Activated CD4-positive, alpha-beta T cell treated with anti-CD3 and anti-CD28 coated beads, Interleukin-2, amount 50 U/mL, for 16 hours (primary cell): ENCODE data around the gene NKD2.
"Not testable (repeated sequence)": the region's sequence is repeated elsewhere in the genome, so short reads cannot be mapped to it uniquely, and the experiment has no call there.

ENCODE experiments used
- DNase-seq: peaks from one replicate; pipeline ENCODE4 v3.0.0-alpha.2; 2020

The NKD2 gene

DNA sequence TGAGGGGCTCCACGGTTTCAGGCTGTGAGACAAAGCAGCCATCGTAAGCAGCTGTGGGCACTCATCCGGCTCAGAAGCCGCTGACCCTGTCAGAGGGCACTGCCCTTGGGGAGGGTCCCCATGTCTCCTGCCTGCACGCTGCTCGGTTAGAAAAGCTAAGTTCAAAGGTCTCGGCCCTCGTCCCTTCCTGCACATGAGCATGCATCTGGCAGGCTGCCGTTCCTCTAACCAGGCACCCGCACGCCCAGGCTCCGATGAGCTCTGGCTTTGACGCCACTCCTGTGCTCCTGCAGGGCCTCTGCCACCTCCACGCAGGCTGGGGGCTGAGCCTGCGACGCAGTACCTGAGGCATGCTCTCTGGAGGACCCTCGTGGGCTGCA is 51.3 kb downstream of the NKD2 start:
- DNase-seq, result no peak

DNA sequence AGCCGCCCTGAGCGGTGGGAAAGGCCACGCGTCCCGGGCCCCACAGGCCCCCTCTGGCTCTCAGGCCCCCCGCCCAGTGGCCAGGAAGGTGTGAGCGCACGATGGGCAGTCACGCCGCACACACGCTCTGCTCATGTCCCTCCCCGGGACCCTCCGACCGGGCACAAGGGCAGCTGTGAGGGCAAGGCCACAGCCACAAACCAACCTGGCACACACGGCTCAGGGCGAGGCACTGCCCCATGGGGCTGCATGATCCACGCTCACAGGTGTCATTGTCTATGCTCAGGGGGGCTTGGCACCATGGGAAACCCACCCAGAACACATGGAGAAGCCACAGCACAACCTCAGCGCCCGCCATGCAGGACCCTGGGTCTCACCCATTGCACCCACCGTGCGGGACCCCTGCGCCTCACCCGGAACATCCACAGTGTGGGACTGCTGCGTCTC is 52.0 kb downstream of the NKD2 start:
- DNase-seq, result no peak

DNA sequence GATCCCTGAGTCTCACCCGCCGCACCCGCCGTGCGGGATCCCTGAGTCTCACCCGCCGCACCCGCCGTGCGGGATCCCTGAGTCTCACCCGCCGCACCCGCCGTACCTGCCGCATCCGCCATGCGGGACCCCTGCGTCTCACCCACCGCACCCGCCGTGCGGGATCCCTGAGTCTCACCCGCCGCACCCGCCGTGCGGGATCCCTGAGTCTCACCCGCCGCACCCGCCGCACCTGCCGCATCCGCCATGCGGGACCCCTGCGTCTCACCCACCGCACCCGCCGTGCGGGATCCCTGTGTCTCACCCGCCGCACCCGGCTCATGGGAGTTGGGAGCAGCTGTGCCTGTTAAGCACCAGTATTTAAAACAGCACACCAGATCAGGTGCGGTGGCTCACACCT is 52.7 kb downstream of the NKD2 start:
- not testable (repeated sequence) for DNase-seq

DNA sequence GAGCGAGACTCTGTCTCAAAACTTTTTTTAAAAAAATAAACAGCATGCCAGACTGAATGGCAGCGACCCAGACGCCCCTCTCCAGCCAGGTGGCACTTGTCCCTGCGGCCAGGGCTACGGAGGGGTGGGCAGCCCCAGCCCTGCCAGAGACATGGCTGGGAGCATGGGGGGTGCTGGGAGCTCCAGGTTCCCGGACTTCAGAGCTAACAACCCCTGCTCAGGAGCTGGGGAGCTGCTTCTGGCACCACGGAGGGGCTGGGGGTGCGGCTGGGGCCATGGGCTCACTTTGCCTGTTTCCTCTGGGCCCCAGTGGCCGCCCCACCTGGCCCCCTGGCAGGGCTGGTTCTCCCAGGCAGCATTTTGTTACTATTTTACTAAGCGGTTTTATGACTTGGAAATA is 53.3 kb downstream of the NKD2 start:
- DNase-seq, result no peak

DNA sequence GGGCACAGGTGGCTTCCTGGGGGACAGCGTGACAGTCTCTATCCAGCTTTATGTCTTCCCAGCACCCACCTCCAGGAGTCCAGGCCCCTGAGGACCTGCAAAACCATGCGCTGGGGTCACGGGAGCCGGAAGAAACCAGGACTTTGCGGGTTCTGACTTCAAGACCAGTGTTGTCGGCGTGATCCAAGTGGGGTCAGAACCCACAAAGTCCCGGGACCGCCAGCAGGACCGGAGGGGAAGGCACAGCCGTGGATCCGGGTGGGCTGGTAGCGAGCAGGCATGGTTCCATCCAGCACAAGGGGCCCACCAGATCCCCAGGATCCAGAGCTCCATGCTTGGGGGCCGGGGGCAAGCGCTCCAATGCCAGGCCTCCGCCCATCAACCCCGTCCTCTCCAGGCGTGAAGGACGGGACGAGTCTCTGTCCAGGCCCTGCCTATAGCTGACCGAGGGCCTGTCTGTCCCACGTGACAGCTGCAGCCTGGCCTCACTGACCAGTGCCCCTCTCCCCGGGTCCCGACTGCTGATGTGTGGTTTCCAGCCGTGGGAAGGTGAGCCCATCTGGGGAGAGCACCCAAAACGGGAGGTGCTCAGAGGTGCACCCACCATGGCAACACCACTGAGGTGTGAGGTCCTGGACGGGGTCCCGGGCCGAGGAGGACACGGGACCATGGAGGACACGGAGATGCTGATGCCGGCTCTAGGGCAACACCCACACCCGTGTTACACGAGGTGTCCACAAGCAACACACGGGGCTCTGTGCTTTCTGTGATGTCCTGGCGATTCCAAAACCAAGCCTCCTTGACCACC is 54.4 kb downstream of the NKD2 start:
- no peak for DNase-seq

DNA sequence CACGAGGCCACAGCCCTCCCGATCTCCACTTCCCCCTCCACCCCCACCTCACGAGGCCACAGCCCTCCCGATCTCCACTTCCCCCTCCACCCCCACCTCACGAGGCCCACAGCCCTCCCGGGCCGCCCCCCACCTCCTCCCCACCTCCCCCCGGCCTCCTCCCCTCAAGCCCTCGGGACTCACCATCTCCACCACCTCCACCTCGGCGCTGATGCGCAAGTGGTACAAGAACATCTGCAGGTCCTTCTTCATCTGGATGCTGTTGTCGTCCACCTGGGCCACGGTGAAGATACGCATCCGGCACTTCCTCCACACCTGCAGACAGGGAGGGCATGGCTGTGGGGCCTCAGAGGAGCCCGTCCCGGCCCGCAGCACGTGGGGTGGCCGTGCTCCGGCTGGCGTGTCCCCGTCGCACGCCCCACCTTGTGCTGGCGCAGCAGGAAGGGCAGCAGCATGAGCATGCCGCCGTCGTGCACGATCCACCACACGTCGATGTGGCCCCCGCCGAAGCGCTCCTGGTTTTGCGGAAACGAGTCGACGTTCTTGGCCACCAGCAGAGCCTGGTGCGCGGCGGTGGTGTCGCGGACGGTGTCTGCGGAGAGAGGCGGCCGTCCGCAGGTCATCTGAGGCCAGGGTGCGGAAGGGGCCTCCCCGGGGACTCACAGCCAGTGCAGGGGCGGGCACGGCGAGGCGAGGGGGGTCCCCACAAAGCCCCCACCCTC is 55.2 kb downstream of the NKD2 start:
- no peak for DNase-seq

DNA sequence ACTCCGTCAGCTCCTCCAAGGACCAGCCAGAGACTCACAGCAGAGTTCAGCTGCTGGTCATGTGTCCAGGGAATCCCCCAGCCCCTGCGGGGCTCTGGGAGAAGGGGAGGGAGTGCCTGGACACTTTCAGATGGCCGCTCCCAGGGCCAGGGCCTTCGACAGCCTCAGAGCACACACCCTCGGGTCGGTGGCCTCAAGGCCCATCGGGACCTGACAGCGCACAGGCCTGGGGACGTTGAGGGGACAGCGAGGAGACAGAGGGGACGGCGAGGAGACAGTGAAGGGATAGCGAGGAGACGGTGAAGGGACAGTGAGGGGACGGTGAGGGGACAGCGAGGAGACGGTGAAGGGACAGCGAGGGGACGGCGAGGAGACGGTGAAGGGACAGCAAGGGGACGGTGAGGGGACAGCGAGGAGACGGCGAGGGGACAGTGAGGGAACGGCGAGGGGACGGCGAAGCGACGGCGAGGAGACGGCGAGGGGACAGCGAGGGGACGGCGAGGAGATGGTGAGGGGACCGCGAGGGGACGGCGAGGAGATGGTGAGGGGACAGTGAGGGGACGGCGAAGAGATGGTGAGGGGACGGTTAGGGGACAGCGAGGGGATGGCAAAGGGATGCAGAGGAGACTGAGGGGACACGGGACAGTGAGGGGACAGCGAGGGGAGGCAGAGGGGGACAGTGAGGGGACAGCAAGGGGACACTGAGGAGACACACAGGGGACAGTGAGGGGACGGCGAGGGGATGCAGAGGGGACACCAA is 56.0 kb downstream of the NKD2 start:
- DNase-seq, result no peak

DNA sequence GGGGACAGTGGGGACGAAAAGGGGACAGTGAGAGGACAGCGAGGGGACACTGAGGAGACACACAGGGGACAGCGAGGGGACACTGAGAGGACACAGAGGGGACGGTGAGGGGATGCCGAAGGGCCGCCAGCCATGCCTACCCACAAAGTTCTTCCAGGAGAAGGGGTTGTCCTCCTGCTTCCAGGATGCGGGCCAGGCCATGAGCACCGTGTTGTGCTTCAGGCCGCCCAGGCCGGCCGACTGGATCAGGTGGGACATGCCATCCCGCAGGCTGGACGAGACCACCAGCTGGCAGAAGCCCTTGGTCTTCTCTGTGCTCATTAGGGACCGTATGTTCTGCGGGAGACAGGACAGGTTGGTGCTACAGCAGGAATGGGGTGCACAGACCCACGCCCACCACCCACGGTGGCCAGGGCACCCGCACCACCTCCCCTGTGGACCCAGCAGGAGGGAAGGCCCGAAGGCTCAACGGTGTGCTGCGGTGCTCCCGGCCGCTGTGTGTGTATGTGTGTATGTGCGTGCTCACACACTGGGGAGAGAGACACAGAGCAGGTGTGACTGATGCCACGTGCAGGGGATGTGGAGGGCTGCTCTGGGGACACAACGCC is 56.6 kb downstream of the NKD2 start:
- no peak for DNase-seq

DNA sequence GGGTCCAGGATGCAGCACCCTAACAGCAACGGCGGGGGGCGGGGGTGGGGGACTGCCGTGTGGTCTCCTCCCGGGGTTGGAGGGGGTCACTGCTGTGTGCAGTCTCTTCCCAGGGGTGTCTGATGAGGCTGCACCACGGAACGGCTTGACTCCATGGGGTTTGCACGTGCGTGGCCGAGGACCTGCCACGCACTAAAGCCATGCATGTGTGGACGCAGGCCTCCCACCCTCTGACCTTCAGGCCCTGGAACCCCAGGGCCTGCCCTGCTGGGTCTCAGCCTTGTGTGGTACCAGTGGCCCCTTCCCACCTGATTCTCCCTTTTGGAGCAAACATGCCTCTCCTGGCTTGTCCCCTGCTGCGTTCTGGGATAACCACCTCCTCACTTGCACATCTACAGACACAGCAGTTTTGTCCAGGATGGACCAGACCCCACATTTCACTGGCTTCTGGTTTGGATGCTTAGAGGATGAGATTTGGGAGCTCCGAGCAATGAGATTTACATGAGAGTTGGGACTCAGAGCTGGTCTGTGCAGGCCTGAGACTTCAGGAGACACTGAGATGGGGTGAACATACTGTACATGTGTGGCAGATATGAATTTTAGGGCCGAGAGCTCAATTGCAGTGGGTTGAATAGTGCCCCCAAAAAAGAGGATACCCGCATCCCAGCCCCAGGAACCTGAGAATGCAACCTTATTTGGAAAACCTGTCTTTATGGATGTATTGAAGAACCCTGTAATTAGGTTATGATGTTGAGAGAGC is 57.5 kb downstream of the NKD2 start:
- no peak for DNase-seq

DNA sequence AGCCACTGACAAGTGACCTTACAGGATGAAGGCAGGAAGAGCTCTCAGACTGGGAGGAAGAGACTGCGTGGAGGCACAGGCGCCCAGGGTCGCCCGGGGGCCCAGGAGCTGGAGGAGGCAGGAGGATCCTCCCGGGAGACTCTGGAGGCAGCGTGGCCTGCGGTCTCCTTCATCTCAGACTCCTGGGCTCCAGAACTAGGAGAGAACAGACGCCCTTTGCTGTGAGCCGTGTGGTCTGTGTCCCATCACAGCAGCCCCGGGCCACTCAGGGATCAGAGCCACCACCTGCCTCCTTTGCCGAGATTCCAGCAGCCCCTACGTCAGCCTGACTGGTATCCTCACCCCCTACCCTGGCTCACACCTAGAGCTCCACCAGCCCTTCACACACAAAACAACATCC is 58.1 kb downstream of the NKD2 start:
- no peak for DNase-seq

DNA sequence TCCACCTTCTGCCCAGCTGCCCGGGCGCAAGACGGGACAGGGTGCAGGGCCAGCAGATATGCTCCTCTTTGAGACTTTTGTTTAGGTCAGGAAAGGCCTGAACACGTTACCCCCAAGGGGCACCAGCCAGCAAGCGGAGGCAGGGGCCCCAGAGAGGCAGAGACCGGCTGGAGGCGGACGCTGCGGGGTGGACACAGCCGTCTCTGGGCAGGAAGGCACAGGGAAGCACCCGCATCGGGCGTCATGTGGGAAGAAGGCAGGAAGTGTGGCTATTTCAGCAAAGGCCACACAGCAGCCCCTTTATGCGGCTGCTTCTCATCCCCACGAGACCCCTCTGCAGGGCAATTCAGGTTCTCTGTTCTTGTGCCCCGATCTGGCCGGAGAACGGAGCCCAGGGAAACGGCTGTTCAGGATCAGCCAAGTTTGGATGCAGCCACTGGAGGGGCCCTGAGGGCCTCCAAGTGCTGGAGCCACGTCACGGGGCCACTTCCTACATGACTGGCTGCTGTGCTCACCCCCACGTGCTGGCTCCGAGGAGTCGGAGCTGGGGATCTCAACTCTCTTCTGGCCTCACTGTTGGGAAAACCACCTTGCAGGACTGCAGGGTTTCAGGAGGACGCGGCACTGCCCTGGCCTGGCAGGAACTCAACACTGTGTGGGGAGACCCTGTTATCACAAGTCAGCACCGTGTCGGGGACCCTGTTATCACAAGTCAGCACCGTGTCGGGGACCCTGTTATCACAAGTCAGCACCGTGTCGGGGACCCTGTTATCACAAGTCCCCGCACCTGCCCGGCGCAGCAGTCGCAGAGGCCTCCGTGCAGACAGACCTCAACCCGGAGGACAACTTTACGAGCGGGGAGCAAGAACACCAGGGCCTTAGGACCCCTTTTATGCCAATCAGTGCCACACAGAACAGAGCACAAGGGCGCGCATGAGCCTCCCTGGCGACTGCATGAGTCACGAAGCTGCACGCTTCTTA is 58.8 kb downstream of the NKD2 start:
- no peak for DNase-seq

DNA sequence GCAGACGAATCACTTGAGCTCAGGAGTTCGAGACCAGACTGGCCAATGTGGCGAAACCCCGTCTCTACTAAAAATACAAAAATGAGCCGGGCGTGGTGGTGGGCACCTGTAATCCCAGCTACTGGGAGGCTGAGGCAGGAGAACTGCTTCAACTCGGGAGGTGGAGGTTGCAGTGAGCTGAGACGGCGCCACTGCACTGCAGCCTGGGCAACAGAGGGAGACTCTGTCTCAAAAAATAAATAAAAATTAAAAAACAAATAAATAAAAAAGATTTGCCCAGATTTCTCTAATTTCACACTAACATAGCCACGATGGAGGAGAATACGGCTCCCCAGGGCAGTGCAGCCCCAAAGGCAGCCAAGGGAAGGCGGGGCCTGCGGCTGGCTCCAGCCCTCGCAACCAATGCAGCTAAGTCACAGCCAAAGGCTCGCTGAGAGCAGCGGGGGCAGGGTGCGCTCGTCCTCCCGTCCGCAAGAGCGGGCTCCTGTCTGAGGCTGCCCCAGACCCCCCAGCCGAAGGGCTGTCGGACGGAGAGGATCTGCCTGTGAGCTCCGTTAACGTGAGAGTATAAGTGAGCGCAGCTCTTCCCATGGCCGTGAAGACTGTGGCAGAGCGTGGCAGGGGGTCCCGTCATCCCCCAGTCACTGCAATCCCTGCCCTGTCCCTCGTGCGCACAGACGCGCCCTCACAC is 59.7 kb downstream of the NKD2 start:
- DNase-seq, result no peak

DNA sequence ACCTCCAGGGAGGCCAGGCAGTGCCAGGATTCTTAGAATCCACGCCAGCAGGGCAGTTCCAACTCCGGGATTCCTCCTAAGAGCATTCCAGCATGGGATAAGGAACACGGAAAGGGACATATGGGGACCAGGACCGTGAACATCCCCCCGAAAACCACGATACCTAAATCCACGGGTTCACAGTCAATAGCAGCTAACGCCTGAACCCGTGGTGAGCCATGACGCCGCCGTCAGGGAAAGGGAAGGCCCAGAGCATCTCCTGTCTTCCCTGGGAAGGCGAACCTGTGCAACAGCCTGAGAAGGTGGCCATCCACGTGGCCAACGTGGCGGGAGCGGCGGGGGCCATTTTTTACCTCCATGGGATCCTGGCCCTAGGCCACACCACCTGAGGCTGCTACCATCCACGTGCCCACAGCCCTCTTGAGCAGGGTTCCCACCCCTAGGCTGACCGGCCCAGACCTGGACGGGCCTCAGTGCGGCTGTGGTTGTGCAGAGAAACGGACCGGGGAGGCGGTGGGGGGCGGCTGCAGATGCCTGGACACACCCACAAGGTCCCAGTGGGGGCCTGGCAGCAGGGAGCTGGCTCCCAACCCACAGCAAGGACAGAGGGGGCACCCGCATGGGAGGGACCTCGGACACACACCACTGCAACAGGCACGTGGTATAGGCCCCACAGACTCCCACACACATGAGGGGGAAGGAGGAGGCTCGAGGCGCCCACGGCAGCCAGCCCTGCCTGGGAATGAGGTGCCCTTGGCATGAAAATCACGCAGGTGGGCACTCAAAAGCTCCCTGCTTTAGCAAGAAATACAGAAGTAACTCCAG is 60.5 kb downstream of the NKD2 start:
- DNase-seq, result no peak

DNA sequence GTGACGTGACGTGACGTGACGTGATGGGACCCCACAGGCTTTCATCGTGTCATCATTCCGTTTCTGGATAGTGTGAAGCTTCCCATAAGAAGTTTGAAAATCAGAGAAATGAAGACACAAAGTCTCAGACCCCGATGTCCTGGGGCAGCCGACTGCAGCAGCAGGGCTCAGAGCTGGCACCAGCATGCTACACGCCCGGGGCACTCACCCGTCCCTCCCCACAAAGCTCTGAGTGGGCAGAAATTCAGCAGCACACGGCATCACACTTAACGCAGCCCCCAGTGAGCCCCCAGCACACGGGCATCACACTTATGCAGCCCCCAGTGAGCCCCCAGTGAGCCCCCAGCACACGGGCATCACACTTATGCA is 61.1 kb downstream of the NKD2 start:
- no peak for DNase-seq

DNA sequence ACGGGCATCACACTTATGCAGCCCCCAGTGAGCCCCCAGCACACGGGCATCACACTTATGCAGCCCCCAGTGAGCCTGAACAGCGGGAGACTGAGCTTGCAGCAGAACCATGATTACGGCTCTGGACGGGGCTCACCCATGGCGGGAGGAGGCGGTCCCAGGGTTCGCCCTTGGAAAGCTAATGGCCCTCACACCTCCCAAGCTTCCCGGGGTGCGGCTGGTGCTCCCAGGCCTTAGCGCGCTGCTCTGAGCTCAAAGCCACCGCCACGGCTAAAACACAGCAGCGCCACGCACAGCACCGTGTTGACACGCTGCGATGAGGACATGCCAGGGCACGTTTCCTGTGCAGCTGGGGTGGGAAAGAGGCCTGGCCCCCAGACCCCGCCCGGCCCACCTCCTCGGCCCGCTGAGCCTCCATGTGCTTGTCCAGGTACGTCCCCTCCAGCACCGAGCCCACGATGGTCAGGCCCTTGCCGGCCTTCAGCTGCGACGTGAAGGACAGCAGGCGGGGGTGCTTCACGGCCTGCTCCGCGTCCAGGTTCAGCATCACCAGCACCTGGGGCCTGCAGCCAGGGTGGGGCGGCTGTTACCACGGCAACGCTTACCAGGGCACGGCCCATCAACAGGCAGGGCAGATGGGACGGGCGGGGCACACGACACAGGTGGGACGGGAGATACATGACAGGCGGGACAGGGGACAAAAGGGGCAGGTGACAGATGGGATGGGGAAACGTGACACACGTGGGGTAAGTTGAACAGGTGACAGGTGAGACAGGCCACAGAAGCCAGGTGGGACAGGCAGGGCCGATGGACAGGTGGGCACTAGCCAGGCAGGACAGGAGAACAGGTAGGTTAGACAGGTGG is 64.9 kb downstream of the NKD2 start:
- DNase-seq, result no peak

DNA sequence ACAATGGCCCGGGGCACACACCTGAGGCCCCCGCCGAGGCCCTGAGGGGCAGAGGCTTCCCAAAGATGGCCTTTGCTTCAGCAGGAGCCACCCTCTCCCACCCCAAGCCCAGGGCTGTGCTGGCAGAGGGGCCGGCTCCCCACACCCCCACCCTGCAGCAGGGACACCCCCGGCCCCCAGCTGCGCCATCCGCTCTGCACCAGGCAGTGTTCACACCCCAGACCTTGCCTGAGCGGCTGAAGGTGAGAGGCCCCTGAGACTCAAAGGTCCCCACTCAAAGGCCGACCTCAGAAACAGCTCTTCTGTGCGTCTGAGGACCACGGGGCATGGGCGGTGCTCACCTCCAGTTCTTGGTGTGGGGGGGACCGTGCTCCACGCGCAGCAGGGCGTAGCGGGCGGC is 65.6 kb downstream of the NKD2 start:
- no peak for DNase-seq

DNA sequence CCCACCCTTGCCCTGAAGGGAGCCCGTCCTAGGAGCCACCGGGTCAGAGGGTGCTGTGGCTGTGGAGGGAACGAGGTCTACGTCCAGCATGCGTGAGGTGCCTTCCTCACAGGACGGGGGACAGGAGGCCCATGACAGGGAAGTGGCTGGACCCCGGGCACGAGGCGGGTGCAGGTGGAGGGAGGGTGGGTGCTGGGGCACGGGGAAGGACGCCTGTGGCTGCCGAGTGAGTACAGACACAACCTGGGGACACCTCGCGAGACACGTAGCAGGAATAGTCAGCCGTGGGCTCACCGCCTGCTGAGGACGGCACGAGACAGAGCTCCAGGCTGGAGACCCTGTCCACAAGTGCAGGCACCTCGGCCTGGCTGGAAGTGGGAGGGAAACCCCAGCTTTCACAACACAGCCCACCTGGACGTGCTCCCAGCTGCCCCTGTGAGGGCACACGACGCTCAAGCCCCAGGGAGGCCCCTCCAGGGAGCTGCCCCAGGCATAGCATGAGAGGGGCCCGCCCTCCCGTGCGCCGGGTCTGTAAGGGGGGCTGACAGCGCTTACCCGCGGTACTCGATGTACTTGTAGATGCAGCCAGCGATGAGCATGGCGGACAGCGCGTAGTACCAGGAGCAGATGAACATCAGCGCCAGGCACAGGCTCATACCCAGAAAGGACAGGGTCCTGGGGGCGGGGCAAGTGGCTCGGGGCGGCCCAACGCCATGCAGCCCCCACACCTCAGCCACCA is 66.4 kb downstream of the NKD2 start:
- DNase-seq, result no peak

DNA sequence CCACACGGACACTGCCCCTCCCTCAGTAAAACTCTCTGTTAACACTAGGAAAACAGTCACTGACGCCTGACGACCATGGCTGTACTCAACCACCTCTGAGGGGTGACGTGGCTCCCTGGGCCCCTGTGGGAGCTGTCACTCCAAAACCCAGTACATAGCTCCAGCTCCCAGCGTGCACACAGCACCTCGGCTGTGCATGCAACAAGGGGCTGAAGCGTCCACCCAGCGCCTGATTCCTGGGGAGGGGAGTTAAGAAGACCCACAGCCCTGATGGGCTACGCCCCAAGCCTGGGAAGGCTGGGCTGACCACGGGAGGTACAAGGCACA is 66.9 kb downstream of the NKD2 start:
- DNase-seq, result no peak
